AG04449 (cell line): ENCODE measurements around the gene LRP1-AS.

Experiments
- CTCF ChIA-PET: fragments of 350-600 bp; formaldehyde crosslinking; extraction: SDS; loops from one replicate; lab custom pipeline; 2021; ENCODE audit warnings: antibody characterized with exemption; lab: Yijun Ruan, JAX
- POLR2A ChIA-PET: fragments of 400-600, 350-600 bp; formaldehyde crosslinking; extraction: SDS; loops from one replicate; lab custom pipeline; 2020; ENCODE audit warnings: antibody characterized with exemption, inconsistent platforms; lab: Yijun Ruan, JAX
- DNase-seq: peaks from one replicate; pipeline ENCODE4 v3.0.0-alpha.2; 2010; ENCODE audit warnings: low read depth, low spot score
- H3K4me3 ChIP-seq: 2 replicates; pipeline ENCODE4 v1.5.1; 2011; ENCODE audit warnings: low read depth, mild to moderate bottlenecking, control low read depth, low read length
- CTCF ChIP-seq: IDR thresholded peaks from one replicate; pipeline ENCODE4 v1.5.1; 2011; ENCODE audit warnings: mild to moderate bottlenecking, moderate library complexity, low read length, control low read depth, inconsistent platforms; ENCODE audit not compliant: insufficient read depth; ENCODE audit errors: missing control alignments

The LRP1-AS gene

DNA sequence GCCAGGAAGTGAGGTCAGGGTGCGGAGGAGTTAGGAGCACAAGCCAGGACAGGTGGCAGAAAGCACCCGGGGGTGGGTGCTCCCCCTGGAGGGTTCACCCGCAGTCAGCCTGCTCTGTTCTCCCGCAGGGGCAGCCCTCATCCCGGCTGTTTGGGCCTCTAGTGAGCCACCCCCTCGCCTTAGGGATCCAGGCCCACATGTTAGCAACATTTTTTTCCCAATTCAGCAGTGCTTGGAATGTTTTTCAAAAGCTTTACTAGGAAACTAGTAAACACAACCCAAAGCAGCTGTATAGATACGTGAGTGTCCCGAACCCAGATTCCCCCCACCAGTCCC is 40.6 kb upstream of the LRP1-AS start:
- no peak for DNase-seq
- POLR2A ChIA-PET = interaction anchor here (0.5 to 1.3 kb wide), 2 partner anchors 12 to 60 kb away, joined by 3 to 4 read pairs; partner anchors contain the start of gene LRP1
- TF ChIP-seq CTCF = no peak
- CTCF ChIA-PET = interaction anchor here (0.6 to 26.2 kb wide), 8 partner anchors 10 to 119 kb away, joined by 3 to 874 read pairs (median 6); partner anchors contain the start of gene LRP1
- H3K4me3 ChIP-seq = no peak overlapping the region

DNA sequence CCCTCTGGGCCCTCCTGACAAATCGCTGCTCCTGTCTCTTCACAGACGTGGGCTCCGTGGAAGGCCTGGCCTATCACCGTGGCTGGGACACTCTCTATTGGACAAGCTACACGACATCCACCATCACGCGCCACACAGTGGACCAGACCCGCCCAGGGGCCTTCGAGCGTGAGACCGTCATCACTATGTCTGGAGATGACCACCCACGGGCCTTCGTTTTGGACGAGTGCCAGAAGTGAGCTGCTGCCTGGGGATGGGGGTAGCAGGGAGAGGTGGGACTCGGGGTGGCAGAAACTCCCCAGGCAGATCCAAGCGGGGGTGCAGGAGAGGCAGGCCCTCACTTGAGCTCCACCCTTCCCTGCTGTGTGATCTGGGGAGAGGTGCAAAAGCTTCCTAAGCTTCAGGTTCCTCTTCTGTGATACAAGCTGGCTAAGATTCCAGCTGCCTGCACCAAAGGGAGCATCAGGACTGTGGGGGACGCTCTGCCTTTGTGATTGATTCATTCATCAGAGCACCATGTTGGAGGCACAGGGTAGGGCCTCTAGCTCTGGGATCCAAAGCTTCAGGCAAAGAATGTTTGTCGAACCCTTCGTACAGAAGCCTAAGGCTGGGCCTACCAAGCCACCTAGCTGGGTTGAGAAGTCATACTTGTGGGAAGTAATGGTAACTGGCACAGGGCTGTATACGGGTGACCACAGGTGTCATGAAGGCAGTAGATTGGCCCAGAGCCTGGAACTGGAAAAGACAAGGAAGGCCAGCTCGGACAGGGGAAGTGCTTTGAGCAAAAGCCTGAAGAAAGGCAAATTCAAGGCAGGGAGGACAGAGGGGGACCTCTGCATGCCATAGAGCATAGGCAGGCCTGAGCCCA is 40.0 kb upstream of the LRP1-AS start:
- POLR2A ChIA-PET = interaction anchor here (0.6 to 1.3 kb wide), 3 partner anchors 46 to 76 kb away, joined by 3 to 5 read pairs (median 4); partner anchors contain the start of genes LRP1 and STAT6
- CTCF ChIA-PET = interaction anchor here (1.0 to 26.2 kb wide), 9 partner anchors 9 to 118 kb away, joined by 4 to 874 read pairs (median 5); partner anchors contain the start of gene LRP1
- DNase-seq = no peak
- H3K4me3 ChIP-seq = no peak overlapping the region
- TF ChIP-seq CTCF = no peak

GRCh38 chr12:57185906-57186508 is 38.6 kb upstream of the LRP1-AS start:
- ChIA-PET CTCF (interaction anchor here (0.7 to 26.2 kb wide), 6 partner anchors 13 to 117 kb away, joined by 4 to 874 read pairs (median 6); partner anchors contain the start of gene LRP1), POLR2A (interaction anchor here (0.7 to 1.4 kb wide), 4 partner anchors 8 to 74 kb away, joined by 3 to 5 read pairs (median 4); partner anchors contain the start of gene STAT6)
- no peak for TF ChIP-seq CTCF
- DNase-seq = no peak
- no peak overlapping the region for H3K4me3 ChIP-seq

GRCh38 chr12:57185403-57185802 is 38.0 kb upstream of the LRP1-AS start:
- no peak for TF ChIP-seq CTCF
- no peak for DNase-seq
- CTCF ChIA-PET = interaction anchor here (0.9 to 26.2 kb wide), 6 partner anchors 13 to 116 kb away, joined by 3 to 874 read pairs (median 18); partner anchors contain the start of genes LRP1 and STAT6
- no peak overlapping the region for H3K4me3 ChIP-seq
- POLR2A ChIA-PET = interaction anchor here (0.7 to 1.4 kb wide), 3 partner anchors 9 to 17 kb away, joined by 3 to 4 read pairs (median 3); no protein-coding TSS in a partner anchor

DNA sequence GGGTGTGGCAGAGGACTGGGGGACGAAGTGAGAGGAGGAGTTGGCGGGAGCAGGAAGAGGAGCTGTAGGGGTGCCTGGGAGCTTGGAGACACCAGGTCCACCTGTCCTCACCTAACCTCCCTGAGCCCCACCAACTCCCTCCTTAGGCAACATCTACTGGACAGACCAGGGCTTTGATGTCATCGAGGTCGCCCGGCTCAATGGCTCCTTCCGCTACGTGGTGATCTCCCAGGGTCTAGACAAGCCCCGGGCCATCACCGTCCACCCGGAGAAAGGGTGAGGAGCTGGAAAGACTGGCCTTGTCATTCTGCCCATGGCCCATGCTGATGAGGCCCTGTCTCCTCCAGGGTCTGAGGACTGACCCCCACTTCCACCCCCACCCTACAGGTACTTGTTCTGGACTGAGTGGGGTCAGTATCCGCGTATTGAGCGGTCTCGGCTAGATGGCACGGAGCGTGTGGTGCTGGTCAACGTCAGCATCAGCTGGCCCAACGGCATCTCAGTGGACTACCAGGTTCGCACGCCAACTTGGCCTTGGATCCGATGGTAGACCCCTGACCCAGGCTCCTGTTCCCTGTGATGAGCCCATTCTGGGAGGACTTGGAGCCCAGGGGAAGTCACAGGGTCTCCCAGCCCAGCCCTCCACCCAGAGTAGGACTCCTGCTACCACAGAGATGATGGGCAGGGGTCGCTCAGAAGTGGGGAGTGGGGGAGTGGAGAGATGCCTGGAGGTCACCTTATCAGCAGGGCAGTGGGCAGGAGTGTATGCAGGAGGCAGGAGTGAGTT is 36.7 kb upstream of the LRP1-AS start:
- ChIA-PET POLR2A (interaction anchor here (1.4 kb wide), 1 partner anchor 10 kb away, joined by 4 read pairs; no protein-coding TSS in a partner anchor), CTCF (interaction anchor here (0.8 to 26.2 kb wide), 13 partner anchors 12 to 115 kb away, joined by 3 to 874 read pairs (median 5); partner anchors contain the start of genes LRP1 and STAT6)
- no peak for TF ChIP-seq CTCF
- H3K4me3 ChIP-seq = no peak overlapping the region
- DNase-seq = no peak
